Raji (cell line): ENCODE results near the gene TSPAN17.

Experiments used
- POLR2A ChIP-seq: IDR thresholded peaks from 2 replicates; pipeline ENCODE4 v1.6.1; 2011; ENCODE audit warnings: low read depth, low read length, control low read depth; ENCODE audit not compliant: insufficient read depth

TSPAN17 gene

GRCh38 chr5:176619569-176620332, 27.5 kb upstream of the TSPAN17 start:
- TF ChIP-seq POLR2A, result no peak

- no peak for TF ChIP-seq POLR2A
Observed at GRCh38 chr5:176620333-176620981, 26.8 kb upstream of the TSPAN17 start.

DNA sequence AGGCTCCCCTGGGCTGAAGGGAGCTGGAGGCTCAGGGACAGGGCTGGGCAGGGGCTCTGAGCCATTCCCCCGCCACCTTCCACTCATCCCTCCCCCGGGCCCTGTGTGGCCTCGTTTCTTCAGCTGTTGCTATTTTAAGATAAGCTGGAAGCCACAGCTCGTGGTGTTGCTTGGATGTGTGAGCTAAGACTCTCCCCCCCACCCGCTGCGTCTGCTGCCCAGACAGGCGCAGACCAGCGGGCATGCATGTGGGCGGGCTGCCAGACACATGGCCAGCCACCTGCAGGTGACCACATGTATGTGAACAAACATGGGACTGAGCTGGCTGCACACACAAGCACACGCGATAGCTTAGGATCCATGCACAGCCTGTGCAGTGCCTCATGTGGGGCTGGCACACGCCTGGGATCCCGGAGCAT, 25.6 kb upstream of the TSPAN17 start:
- no peak for TF ChIP-seq POLR2A

GRCh38 chr5:176624142-176624541, 23.1 kb upstream of the TSPAN17 start:
- no peak for TF ChIP-seq POLR2A

- TF ChIP-seq POLR2A, result no peak
Observed at GRCh38 chr5:176624938-176625337, 22.3 kb upstream of the TSPAN17 start.

DNA sequence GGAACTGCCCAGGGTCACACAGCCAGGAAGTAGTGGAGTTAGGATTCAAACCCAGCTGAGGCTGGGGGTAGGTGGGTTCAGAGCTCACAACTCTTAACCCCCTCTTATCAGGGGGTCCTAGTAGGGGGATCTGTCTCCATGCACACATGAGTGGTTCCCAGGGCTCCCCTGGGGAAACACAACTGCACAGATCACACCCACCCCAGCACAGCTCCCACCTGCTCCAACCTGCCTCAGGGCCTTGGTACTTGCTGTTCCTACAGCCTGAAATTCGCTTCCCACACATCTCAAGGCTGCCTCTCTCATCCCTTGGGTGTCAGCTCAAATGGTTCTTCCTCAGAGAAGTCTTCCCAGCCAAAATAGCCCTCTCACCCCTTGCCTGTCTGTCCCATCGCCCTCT, 21.8 kb upstream of the TSPAN17 start:
- TF ChIP-seq POLR2A, result no peak

DNA sequence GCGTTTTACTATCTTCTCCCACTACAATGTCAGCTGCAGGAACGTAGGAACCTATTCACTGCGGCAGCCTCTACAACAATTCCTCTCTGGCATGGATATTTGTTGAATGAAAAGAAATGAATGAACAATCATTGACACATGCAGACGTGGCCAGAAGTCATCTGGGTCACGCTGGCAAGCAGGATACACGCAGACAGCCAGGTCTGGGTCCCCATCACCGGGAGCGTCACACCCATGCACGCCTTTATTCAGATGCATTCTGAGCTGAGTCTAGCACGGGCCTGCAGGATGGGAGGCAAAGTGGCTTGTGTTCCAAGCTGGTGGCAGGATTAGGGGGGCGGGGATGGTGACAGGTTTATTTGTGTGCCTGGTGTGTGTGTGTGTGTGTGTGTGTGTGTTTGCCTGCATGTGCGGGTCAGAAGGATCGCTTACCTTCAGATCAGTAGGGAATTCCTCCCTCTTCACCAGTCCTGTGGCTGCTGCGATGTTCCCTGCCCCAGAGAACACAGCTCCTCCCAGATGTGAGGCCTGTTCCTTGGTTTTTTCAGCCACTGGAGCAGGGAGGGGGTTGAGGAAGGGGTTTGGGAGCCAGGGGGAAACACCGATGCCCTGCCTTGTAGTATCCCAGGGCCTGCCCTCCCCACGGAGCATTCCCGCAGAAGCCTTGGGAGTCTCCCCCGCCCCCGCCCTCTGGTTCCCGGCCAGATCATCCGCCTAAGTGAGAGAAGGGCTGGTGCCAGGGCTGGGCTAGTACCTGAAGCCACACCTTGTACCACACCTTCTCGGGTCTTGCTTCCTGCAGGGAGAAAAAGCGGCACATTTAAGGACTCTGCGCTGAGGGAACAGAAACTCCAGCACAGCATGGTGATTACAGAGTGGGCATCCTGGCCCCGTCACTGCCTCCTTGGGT, 21.1 kb upstream of the TSPAN17 start:
- TF ChIP-seq POLR2A, result no peak

- no peak for TF ChIP-seq POLR2A
Observed at GRCh38 chr5:176626876-176627236, 20.4 kb upstream of the TSPAN17 start.

- no peak for TF ChIP-seq POLR2A
Observed at GRCh38 chr5:176627582-176627981, 19.7 kb upstream of the TSPAN17 start.

GRCh38 chr5:176628406-176629228, 18.7 kb upstream of the TSPAN17 start:
- TF ChIP-seq POLR2A, result no peak

DNA sequence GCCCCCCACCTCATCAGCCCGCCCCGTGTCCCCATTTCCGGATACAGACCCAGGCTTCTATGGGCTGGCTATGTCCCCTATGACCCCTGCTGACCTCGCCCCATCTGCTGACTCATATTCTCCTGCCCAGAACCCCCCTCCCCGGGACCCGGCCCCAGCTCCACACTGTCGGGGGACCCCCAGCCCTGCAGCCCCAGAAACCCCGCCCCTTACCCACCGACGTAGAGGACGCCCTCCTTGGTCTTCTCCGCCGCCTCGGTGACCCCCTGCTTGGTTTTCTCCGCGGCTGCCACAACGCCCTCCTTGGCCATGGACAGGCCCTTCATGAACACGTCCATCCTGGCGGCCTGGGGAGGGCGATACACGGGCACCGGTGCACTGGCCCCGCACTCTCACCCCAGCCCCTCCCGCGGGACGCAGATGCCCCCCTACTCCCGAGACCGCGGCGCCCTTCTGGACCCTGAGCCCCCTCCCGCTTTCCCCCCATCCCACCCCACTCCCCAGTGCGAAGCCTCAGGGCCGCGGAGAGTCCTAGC, 17.9 kb upstream of the TSPAN17 start:
- TF ChIP-seq POLR2A, result no peak

DNA sequence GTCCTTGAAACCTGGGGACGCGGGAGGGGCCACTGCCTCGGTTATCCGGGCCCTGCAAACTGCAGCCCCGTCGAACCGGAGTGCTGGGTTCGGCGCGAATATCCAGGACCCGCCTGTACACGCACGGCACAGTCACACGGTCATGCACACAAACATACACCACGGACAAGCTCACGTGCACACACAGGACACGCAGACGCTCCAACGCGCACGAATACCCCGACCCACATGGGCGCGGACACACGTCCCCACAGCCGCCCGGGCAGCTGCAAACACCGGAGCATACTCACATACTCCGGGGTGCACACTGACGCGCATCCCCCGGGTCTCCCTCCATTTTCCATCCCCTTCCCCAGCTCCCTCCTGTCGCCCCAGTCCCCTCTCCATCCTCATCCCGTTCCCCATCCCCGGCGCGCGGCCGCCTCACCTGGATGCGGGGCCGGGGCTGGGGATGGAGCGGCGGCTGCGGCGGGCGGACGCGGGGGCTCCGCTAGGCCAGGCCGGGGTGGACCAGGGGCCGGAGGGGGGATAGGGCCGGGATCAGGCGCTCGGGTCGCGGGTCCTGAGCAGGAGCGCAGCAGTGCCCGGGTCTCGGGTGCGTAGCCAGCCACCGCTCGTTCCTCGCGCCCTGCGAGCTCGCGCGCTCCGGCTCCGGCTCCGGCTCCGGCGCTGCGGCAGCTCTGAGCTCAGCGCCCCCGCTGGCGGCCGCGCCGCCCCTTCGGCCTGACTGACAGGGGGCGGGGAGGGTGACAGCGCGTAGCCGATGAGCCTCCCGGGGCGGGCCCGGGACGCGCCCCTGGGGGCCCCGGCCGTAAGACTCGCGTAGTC, 17.2 kb upstream of the TSPAN17 start, which contains the start of the genes EIF4E1B and SNCB:
TSS of gene EIF4E1B (plus strand) at position 823 of the 828 bp plus-strand sequence. CDS start 12,113 bp downstream, outside the sequence.
TSS of gene SNCB (minus strand) at position 682 of the 828 bp plus-strand sequence. CDS start 880 bp downstream, outside the sequence.
- TF ChIP-seq POLR2A, result no peak

- no peak for TF ChIP-seq POLR2A
Observed at GRCh38 chr5:176630681-176631222, 16.5 kb upstream of the TSPAN17 start.
